SH-SY5Y (cell line): ENCODE measurements around the gene MED25.

ENCODE experiments used
- GATA2 ChIP-seq: IDR thresholded peaks from 2 replicates; pipeline ENCODE4 v1.6.1; 2011; ENCODE audit warnings: mild to moderate bottlenecking, low read depth, low read length
- GATA3 ChIP-seq: IDR thresholded peaks from 2 replicates; pipeline ENCODE4 v1.6.1; 2011; ENCODE audit warnings: low read depth, mild to moderate bottlenecking, low read length, moderate library complexity

DNA sequence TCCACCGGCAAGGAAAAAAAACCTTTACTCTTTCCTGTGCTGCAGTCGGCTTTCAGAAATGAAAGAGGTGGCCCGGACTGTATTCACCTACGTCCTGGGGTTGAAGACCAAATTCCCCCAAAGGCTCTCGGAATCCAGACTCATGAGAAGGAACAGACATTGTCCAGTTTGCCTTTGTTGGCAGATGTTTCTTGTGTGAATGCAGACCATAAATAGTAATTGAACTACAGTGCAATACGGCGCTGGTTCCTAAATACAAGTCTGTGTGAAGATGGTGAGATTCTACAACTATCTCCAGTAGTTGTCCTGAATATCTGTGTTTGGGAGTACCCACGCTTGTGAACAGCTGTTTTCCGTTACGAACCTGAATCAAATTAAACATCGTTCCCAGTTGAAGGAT lies 21.6 kb downstream of the MED25 start:
- TF ChIP-seq GATA2 (no peak), GATA3 (no peak)
